Measurements from ENCODE around the gene NLRP6.
"Not testable (repeated sequence)": the region's sequence is repeated elsewhere in the genome, so short reads cannot be mapped to it uniquely, and the experiment has no call there.

Gene NLRP6

GRCh38 chr11:278001-278951 lies at the start of gene NLRP6:
Gene NLRP6 (plus strand): TSS chr11:278407. CDS start chr11:278570, 163 bp downstream.
- DNase-seq: no peak

- DNase-seq: no peak
Measured at GRCh38 chr11:230431-230830, 47.8 kb upstream of the NLRP6 start.

- no peak for DNase-seq
Measured at GRCh38 chr11:232783-233565, 45.2 kb upstream of the NLRP6 start.

- DNase-seq: no peak
Measured at GRCh38 chr11:235180-235579, 43.0 kb upstream of the NLRP6 start.

GRCh38 chr11:235609-235996 lies 42.6 kb upstream of the NLRP6 start:
- DNase-seq: peak; percentile 14

- peak; percentile 83 for DNase-seq
Measured at GRCh38 chr11:235997-236773, 42.0 kb upstream of the NLRP6 start, which contains the start of gene SIRT3. Gene SIRT3 (minus strand): TSS chr11:236342. CDS start chr11:236328, 14 bp downstream.

GRCh38 chr11:236774-237767 lies 41.1 kb upstream of the NLRP6 start, which contains the start of gene PSMD13:
Gene PSMD13 (plus strand): TSS chr11:236976. CDS start chr11:237050, 74 bp downstream.
- peak; percentile 78 for DNase-seq

GRCh38 chr11:238346-238745 lies 39.9 kb upstream of the NLRP6 start:
- DNase-seq: not testable (repeated sequence)

GRCh38 chr11:240315-240714 lies 37.9 kb upstream of the NLRP6 start:
- no peak for DNase-seq

GRCh38 chr11:241634-242033 lies 36.6 kb upstream of the NLRP6 start:
- no peak for DNase-seq

GRCh38 chr11:244376-244775 lies 33.8 kb upstream of the NLRP6 start:
- no peak for DNase-seq

- DNase-seq: no peak
Measured at GRCh38 chr11:249062-249461, 29.1 kb upstream of the NLRP6 start.

GRCh38 chr11:250274-250673 lies 27.9 kb upstream of the NLRP6 start:
- DNase-seq: no peak

- peak; percentile 4 for DNase-seq
Measured at GRCh38 chr11:250740-251299, 27.4 kb upstream of the NLRP6 start.

- DNase-seq: no peak
Measured at GRCh38 chr11:251550-251949, 26.7 kb upstream of the NLRP6 start.

GRCh38 chr11:252666-253065 lies 25.5 kb upstream of the NLRP6 start:
- DNase-seq: no peak

- no peak for DNase-seq
Measured at GRCh38 chr11:253160-253885, 24.9 kb upstream of the NLRP6 start.

GRCh38 chr11:253886-254270 lies 24.3 kb upstream of the NLRP6 start:
- DNase-seq: no peak

- DNase-seq: no peak
Measured at GRCh38 chr11:255176-255575, 23.0 kb upstream of the NLRP6 start.

GRCh38 chr11:255816-256215 lies 22.4 kb upstream of the NLRP6 start:
- DNase-seq: no peak

Measured in NCI-H1436 (cell line).